Heart right ventricle (tissue), 16 donors: ENCODE measurements around the gene FPR1. TPM values are rescaled to one million over a fixed set of nuclear protein-coding genes. Genes with fewer than 3 reads are reported as not detected.

Source experiments
- ATAC-seq, 8 donors: fragments of 200-7000 bp; cut with Tn5 transposase; one replicate each; pipeline ENCODE4 v1.9.1; 2020; ENCODE audit warnings: mild to moderate bottlenecking in 8 of 8, moderate library complexity in 8 of 8, moderate number of reproducible peaks in 1 of 8
- DNase-seq, 2 donors: peaks; one replicate each; pipeline ENCODE4 v3.0.0-alpha.2; 2020
- H3K27ac ChIP-seq, 10 donors: fragments of 200-600 bp; sonication (generic) in 2 of 10; one replicate each; pipeline versions ENCODE4 v1.5.0 to v1.8.0; 2020 to 2022; ENCODE audit warnings: mild to moderate bottlenecking in 3 of 10
- H3K27me3 ChIP-seq, 7 donors: fragments of 200-600 bp; one replicate each; pipeline ENCODE4 v1.8.0; 2021 to 2022; ENCODE audit warnings: mild to moderate bottlenecking in 2 of 7
- H3K36me3 ChIP-seq, 9 donors: fragments of 200-600 bp; sonication (generic) in 1 of 9; one replicate each; pipeline versions ENCODE4 v1.5.0 to v1.8.0; 2020 to 2022; ENCODE audit warnings: mild to moderate bottlenecking in 2 of 9
- H3K4me1 ChIP-seq, 9 donors: fragments of 200-600 bp; sonication (generic) in 1 of 9; one replicate each; pipeline versions ENCODE4 v1.5.0 to v1.8.0; 2020 to 2022; ENCODE audit warnings: mild to moderate bottlenecking in 4 of 9
- H3K4me3 ChIP-seq, 10 donors: fragments of 200-600 bp; sonication (generic) in 2 of 10; one replicate each; pipeline versions ENCODE4 v1.5.0 to v1.8.0; 2020 to 2022; ENCODE audit warnings: mild to moderate bottlenecking in 7 of 10, moderate library complexity in 2 of 10
- H3K9me3 ChIP-seq, 11 donors: fragments of 200-600 bp in 10 of 11; sonication (generic) in 2 of 11; one replicate each; pipeline versions ENCODE4 v1.5.0 to v1.8.0; 2013 to 2022; ENCODE audit warnings: mild to moderate bottlenecking in 2 of 11, control low read depth in 1 of 11, moderate library complexity in 1 of 11
- CTCF ChIP-seq, 9 donors: fragments of 200-600 bp; sonication (generic) in 2 of 9; IDR thresholded peaks; one replicate each; pipeline versions ENCODE4 v1.5.0 to v1.8.0; 2021 to 2022; ENCODE audit warnings: antibody characterized with exemption in 9 of 9, mild to moderate bottlenecking in 5 of 9, moderate library complexity in 1 of 9
- WGBS, 2 donors: extraction: QIAGEN DNeasy Blood & Tissue Kit; methylation state at CpG; one replicate each; pipeline ENCODE4 v1.1.7; 2013; ENCODE audit warnings: inconsistent platforms in 1 of 2; 5-methylcytosine and 5-hydroxymethylcytosine counted together
- intact Hi-C, 10 donors: fragments of 100-400 bp; cut with DNase I; formaldehyde crosslinking; loops; one replicate each; pipeline versions ENCODE4 v1.11.1 to v1.14.2; 2022
- polyA plus RNA-seq, 2 donors: library from polyadenylated mRNA; stranded (reverse); fragments of 200-250 nt; gene quantifications; one replicate each; pipeline ENCODE4 v1.2.3, GENCODE V29; 2013
- total RNA-seq, 10 donors: library from RNA; stranded (reverse); fragmentation: NEBNext Ultra II Directional in 3 of 10; extraction: Animal tissue kit (Norgen Biotek cat#: 25700) in 3 of 10; gene quantifications; one replicate each; pipeline versions ENCODE4 v1.2.1 to v1.2.4, GENCODE V29; 2021 to 2023
- donor health status: Arrhythmogenic right ventricular cardiomyopathy.
- donor health status: ischemic (EF 13 %, LVEDD 7.1; RV severe dilation, severe dysfunction).
- donor health status: healthy with polysubstance abuse.
- donor health status: DM: no; HTN: yes; CAD: no.
- donor health status: DM: no; HTN: no; CAD: no.
- donor health status: ischemic (EF 25% LVEDD 6.9; RV normal size, moderate dysfunction).
- donor health status: ischemic (EF 25% LVEDD 5.7; RV mildly dilated, moderate dysfunction).
- donor health status: healthy.
- donor health status: DM: yes; HTN: yes; CAD: no.
- donor health status: Ischemic cardiomyopathy.
- donor health status: ischemic (EF 35%, LVEDD 5.7; RV mildly dilated, moderate dysfunction).
- donor health status: nonischemic (EF 11% LVEDD 7.7; RV severe dilation, severe dysfunction).
- donor health status: DM: yes; HTN: yes; CAD: no.
- donor health status: PGD.
- donor health status: ischemic (EF 29% LVEDD 5.4; RV normal size, mild dysfunction).
- donor health status: nonischemic (EF 23%, LVEDD 6.1; RV moderate dilation, normal function).

FPR1 gene
- total and polyA plus RNA-seq, 12 donors: 0.95 to 16.9 (median 3.8) TPM

- Histone ChIP-seq H3K4me3 (peak overlapping the region in 7 of 10 donors; percentile 7 to 52 (median 19)), H3K4me1 (peaks cover 13 to 75% (median 36%) of the 10 kb centered on the region in 9 donors), H3K36me3 (no peaks in the 10 kb centered on the region), H3K27me3 (no peaks in the 10 kb centered on the region), H3K27ac (peak overlapping the region; percentile 87 to 98 (median 94)), H3K9me3 (no peaks in the 10 kb centered on the region)
- ATAC-seq: peak; percentile 94 to 97 (median 96)
- 23 to 26% methylated on average over 20 of the region's 20 CpGs for WGBS, 2 donors
- intact Hi-C loops: loop anchor here in 2 of 10 donors (5.0 kb wide), 1 partner anchor 112 kb away; no protein-coding TSS in a partner anchor
- TF ChIP-seq CTCF (IDR thresholded peaks at IDR 0.05): peak in 6 of 9 donors; percentile 13 to 47 (median 31)
- peak; percentile 82 to 90 for DNase-seq
Measured at GRCh38 chr19:51799034-51799773, 47.5 kb upstream of the FPR1 start.

- no peak for ATAC-seq
- Histone ChIP-seq H3K27me3 (no peaks in the 10 kb centered on the region), H3K36me3 (no peaks in the 10 kb centered on the region), H3K4me1 (peaks cover 13 to 64% (median 30%) of the 10 kb centered on the region in 9 donors), H3K27ac (peak overlapping the region in 8 of 10 donors; percentile 87 to 98 (median 94)), H3K4me3 (peak overlapping the region in 3 of 10 donors; percentile 2 to 52 (median 32)), H3K9me3 (peaks cover 0 to 2% (median 0%) of the 10 kb centered on the region in 11 donors)
- no peak for DNase-seq
- WGBS, 2 donors: 49 to 55% methylated on average over 3 of the region's 3 CpGs
- TF ChIP-seq CTCF (IDR thresholded peaks at IDR 0.05): no peak
- intact Hi-C loops: loop anchor here in 2 of 10 donors (5.0 kb wide), 1 partner anchor 111 kb away; no protein-coding TSS in a partner anchor
Measured at GRCh38 chr19:51798062-51798461, 46.4 kb upstream of the FPR1 start.

GRCh38 chr19:51797480-51797879 is 45.8 kb upstream of the FPR1 start:
- Histone ChIP-seq H3K27me3 (no peaks in the 10 kb centered on the region), H3K4me3 (peak overlapping the region in 5 of 10 donors; percentile 26 to 52 (median 32)), H3K36me3 (no peaks in the 10 kb centered on the region), H3K27ac (peak overlapping the region in 6 of 10 donors; percentile 87 to 98 (median 96)), H3K4me1 (peaks cover 13 to 61% (median 30%) of the 10 kb centered on the region in 9 donors), H3K9me3 (peaks cover 0 to 7% (median 0%) of the 10 kb centered on the region in 11 donors)
- DNase-seq (no peak), ATAC-seq (no peak)
- intact Hi-C loops: loop anchor here in 2 of 10 donors (5.0 kb wide), 1 partner anchor 110 kb away; no protein-coding TSS in a partner anchor
- TF ChIP-seq CTCF (IDR thresholded peaks at IDR 0.05): no peak
- WGBS, 2 donors: 76 to 82% methylated on average over 5 of the region's 5 CpGs

GRCh38 chr19:51796195-51796679 is 44.6 kb upstream of the FPR1 start:
- H3K4me1 ChIP-seq: peaks cover 13 to 56% (median 30%) of the 10 kb centered on the region in 9 donors
- ATAC-seq (no peak), DNase-seq (no peak)
- no peaks in the 10 kb centered on the region for H3K36me3 ChIP-seq
- H3K4me3 ChIP-seq: peak overlapping the region in 6 of 10 donors; percentile 8 to 52 (median 30)
- H3K9me3 ChIP-seq: peaks cover 0 to 7% (median 0%) of the 10 kb centered on the region in 11 donors
- H3K27ac ChIP-seq: peak overlapping the region in 5 of 10 donors; percentile 87 to 98 (median 97)
- no peaks in the 10 kb centered on the region for H3K27me3 ChIP-seq
- no peak for TF ChIP-seq CTCF (IDR thresholded peaks at IDR 0.05)
- 82 to 84% methylated on average over 8 of the region's 8 CpGs for WGBS, 2 donors
- intact Hi-C loops: loop anchor here in 2 of 10 donors (5.0 kb wide), 1 partner anchor 109 kb away; no protein-coding TSS in a partner anchor
